Measurements from ENCODE around the gene PCDHGA1. TPM values are rescaled to one million over a fixed set of nuclear protein-coding genes. Genes with fewer than 3 reads are reported as not detected.

Gene PCDHGA1
- total RNA-seq, 4 donors from 2014 or later, result 0.65 to 0.97 (median 0.71) TPM

- Histone ChIP-seq H3K27ac (peak overlapping the region; percentile 87 to 92 (median 90)), H3K9me3 (no peaks in the 10 kb centered on the region), H3K27me3 (no peaks in the 10 kb centered on the region), H3K4me3 (no peak overlapping the region), H3K36me3 (peaks cover 0 to 17% of the 10 kb centered on the region in 2 donors), H3K4me1 (peaks cover 89 to 93% of the 10 kb centered on the region in 2 donors)
- in situ Hi-C loops (cut with MboI; ENCODE audit: low sequenced_read_pairs in 4 of 4) (no loop called here), intact Hi-C loops (cut with DNase I; ENCODE audit: low total_unique reads) (no loop called here)
- DNase-seq (peak; percentile 44 to 76), ATAC-seq (no peak)
- TF ChIP-seq POLR2A (IDR thresholded peaks at IDR 0.05) (no peak), CTCF (IDR thresholded peaks at IDR 0.05 in 4 of 5, conservative IDR thresholded peaks at IDR 0.05 in 1 of 5) (no peak)
Measured at GRCh38 chr5:141516672-141517025, 186.3 kb downstream of the PCDHGA1 start.

GRCh38 chr5:141517312-141517711 lies 187.0 kb downstream of the PCDHGA1 start:
- TF ChIP-seq POLR2A (IDR thresholded peaks at IDR 0.05), result no peak
- no peak for TF ChIP-seq CTCF (IDR thresholded peaks at IDR 0.05 in 4 of 5, conservative IDR thresholded peaks at IDR 0.05 in 1 of 5)
- H3K4me1 ChIP-seq, result peaks cover 96 to 99% of the 10 kb centered on the region in 2 donors

GRCh38 chr5:141517880-141518617 lies 187.7 kb downstream of the PCDHGA1 start:
- Histone ChIP-seq H3K4me3 (no peak overlapping the region), H3K27me3 (no peaks in the 10 kb centered on the region), H3K36me3 (peaks cover 0 to 18% of the 10 kb centered on the region in 2 donors), H3K4me1 (peaks cover 98% of the 10 kb centered on the region in 2 donors), H3K27ac (peak overlapping the region; percentile 87 to 92 (median 90)), H3K9me3 (no peaks in the 10 kb centered on the region)
- intact Hi-C loops (cut with DNase I; ENCODE audit: low total_unique reads), result no loop called here
- TF ChIP-seq CTCF (IDR thresholded peaks at IDR 0.05 in 4 of 5, conservative IDR thresholded peaks at IDR 0.05 in 1 of 5) (no peak), POLR2A (IDR thresholded peaks at IDR 0.05) (no peak)
- in situ Hi-C loops (cut with MboI; ENCODE audit: low sequenced_read_pairs in 4 of 4), result no loop called here
- DNase-seq (peak in 1 of 2 donors; percentile 28), ATAC-seq (no peak)

More at GRCh38 chr5:141517312-141517711, 187.0 kb downstream of the PCDHGA1 start:
- H3K9me3 ChIP-seq, result no peaks in the 10 kb centered on the region
- intact Hi-C loops (cut with DNase I; ENCODE audit: low total_unique reads) (no loop called here), in situ Hi-C loops (cut with MboI; ENCODE audit: low sequenced_read_pairs in 4 of 4) (no loop called here)
- peak in 1 of 2 donors; percentile 31 for DNase-seq
- peaks cover 0 to 14% of the 10 kb centered on the region in 2 donors for H3K36me3 ChIP-seq
- peak overlapping the region; percentile 87 to 92 (median 90) for H3K27ac ChIP-seq
- no peak overlapping the region for H3K4me3 ChIP-seq
- ATAC-seq, result no peak
- H3K27me3 ChIP-seq, result no peaks in the 10 kb centered on the region

- in situ Hi-C loops (cut with MboI; ENCODE audit: low sequenced_read_pairs in 4 of 4), result no loop called here
- Histone ChIP-seq H3K36me3 (peaks cover 0 to 24% of the 10 kb centered on the region in 2 donors), H3K4me1 (peaks cover 97 to 99% of the 10 kb centered on the region in 2 donors), H3K27me3 (no peaks in the 10 kb centered on the region), H3K4me3 (no peak overlapping the region), H3K27ac (peak overlapping the region; percentile 87 to 92 (median 90)), H3K9me3 (no peaks in the 10 kb centered on the region)
- ATAC-seq, result no peak
- DNase-seq, result peak in 1 of 2 donors; percentile 49
- intact Hi-C loops (cut with DNase I; ENCODE audit: low total_unique reads), result no loop called here
- TF ChIP-seq CTCF (IDR thresholded peaks at IDR 0.05 in 4 of 5, conservative IDR thresholded peaks at IDR 0.05 in 1 of 5), result no peak
- no peak for TF ChIP-seq POLR2A (IDR thresholded peaks at IDR 0.05)
Measured at GRCh38 chr5:141518618-141519015, 188.3 kb downstream of the PCDHGA1 start.
